ENCODE data around the gene ZNF232.
A peak's percentile ranks its signal among the peaks of the same experiment; 100 is the strongest.
"Not testable (repeated sequence)": the region's sequence is repeated elsewhere in the genome, so short reads cannot be mapped to it uniquely, and the experiment has no call there.

The ZNF232 gene

GRCh38 chr17:5128905-5129535, 17.3 kb upstream of the ZNF232 start:
- DNase-seq: no peak

GRCh38 chr17:5128387-5128786, 16.7 kb upstream of the ZNF232 start:
- not testable (repeated sequence) for DNase-seq

GRCh38 chr17:5127910-5128309, 16.2 kb upstream of the ZNF232 start:
- no peak for DNase-seq

GRCh38 chr17:5126719-5127488, 15.2 kb upstream of the ZNF232 start:
- no peak for DNase-seq

- not testable (repeated sequence) for DNase-seq
Observed at GRCh38 chr17:5124896-5125295, 13.2 kb upstream of the ZNF232 start.

GRCh38 chr17:5124125-5124760, 12.6 kb upstream of the ZNF232 start:
- not testable (repeated sequence) for DNase-seq

- DNase-seq: peak; percentile 60
Observed at GRCh38 chr17:5123343-5124124, 11.9 kb upstream of the ZNF232 start.

GRCh38 chr17:5122586-5123342, 11.1 kb upstream of the ZNF232 start:
- peak; percentile 71 for DNase-seq

GRCh38 chr17:5122056-5122455, 10.4 kb upstream of the ZNF232 start:
- not testable (repeated sequence) for DNase-seq

GRCh38 chr17:5121186-5121841, 9.6 kb upstream of the ZNF232 start:
- DNase-seq: no peak

- not testable (repeated sequence) for DNase-seq
Observed at GRCh38 chr17:5120436-5121185, 8.9 kb upstream of the ZNF232 start.

- DNase-seq: no peak
Observed at GRCh38 chr17:5120036-5120435, 8.4 kb upstream of the ZNF232 start.

- DNase-seq: no peak
Observed at GRCh38 chr17:5118219-5118618, 6.5 kb upstream of the ZNF232 start.

- no peak for DNase-seq
Observed at GRCh38 chr17:5115673-5116651, 4.3 kb upstream of the ZNF232 start, which contains the start of gene USP6. Gene USP6, plus strand, starts transcription at chr17:5116032. Its CDS starts 14,336 bp downstream, at chr17:5130368.

- DNase-seq: peak; percentile 44
Observed at GRCh38 chr17:5110816-5111215, 862 bp downstream of the ZNF232 start.

- no peak for DNase-seq
Observed at GRCh38 chr17:5100832-5101231, 10.8 kb downstream of the ZNF232 start.

GRCh38 chr17:5099271-5099670, 12.4 kb downstream of the ZNF232 start:
- DNase-seq: no peak

GRCh38 chr17:5097101-5097834, 14.4 kb downstream of the ZNF232 start:
- DNase-seq: peak; percentile 94

- DNase-seq: peak; percentile 46
Observed at GRCh38 chr17:5096731-5097100, 15.0 kb downstream of the ZNF232 start.
